GM12864 (cell line): Measurements from ENCODE around the gene MCM3AP.

ENCODE experiments used
- DNase-seq: peaks from one replicate; pipeline ENCODE4 v3.0.0-alpha.2; 2011; ENCODE audit warnings: low read depth
- H3K4me3 ChIP-seq: 2 replicates; pipeline ENCODE4 v1.5.1; 2011; ENCODE audit warnings: mild to moderate bottlenecking, low read depth, low read length, control low read depth
- TF ChIP-seq, protein P1 (sequence below): IDR thresholded peaks from 2 replicates; pipeline ENCODE4 v1.5.1; 2011; ENCODE audit warnings: low read depth, mild to moderate bottlenecking, moderate library complexity, low read length, control low read depth, inconsistent platforms; ENCODE audit errors: missing control alignments

Gene MCM3AP

DNA sequence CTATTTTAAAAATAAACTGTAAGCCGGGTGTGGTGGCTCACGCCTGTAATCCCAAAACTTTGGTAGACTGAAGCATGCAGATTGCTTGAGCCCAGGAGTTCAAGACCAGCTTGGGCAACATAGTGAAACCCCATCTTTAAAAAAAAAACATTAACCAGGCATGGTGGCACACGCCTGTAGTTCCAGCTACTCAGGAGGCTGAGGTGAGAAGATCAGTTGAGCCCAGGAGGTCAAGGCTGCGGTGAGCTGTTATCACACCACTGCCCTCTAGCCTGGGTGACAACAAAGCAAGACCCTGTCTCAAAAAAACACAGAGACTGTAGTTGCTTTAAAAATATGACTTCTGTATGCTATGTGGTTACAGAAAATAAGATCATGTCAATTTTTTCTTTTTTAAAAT is 32.6 kb downstream of the MCM3AP start:
- H3K4me3 ChIP-seq = no peak overlapping the region
- TF ChIP-seq, protein P1, sequence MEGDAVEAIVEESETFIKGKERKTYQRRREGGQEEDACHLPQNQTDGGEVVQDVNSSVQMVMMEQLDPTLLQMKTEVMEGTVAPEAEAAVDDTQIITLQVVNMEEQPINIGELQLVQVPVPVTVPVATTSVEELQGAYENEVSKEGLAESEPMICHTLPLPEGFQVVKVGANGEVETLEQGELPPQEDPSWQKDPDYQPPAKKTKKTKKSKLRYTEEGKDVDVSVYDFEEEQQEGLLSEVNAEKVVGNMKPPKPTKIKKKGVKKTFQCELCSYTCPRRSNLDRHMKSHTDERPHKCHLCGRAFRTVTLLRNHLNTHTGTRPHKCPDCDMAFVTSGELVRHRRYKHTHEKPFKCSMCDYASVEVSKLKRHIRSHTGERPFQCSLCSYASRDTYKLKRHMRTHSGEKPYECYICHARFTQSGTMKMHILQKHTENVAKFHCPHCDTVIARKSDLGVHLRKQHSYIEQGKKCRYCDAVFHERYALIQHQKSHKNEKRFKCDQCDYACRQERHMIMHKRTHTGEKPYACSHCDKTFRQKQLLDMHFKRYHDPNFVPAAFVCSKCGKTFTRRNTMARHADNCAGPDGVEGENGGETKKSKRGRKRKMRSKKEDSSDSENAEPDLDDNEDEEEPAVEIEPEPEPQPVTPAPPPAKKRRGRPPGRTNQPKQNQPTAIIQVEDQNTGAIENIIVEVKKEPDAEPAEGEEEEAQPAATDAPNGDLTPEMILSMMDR = no peak
- DNase-seq = no peak

DNA sequence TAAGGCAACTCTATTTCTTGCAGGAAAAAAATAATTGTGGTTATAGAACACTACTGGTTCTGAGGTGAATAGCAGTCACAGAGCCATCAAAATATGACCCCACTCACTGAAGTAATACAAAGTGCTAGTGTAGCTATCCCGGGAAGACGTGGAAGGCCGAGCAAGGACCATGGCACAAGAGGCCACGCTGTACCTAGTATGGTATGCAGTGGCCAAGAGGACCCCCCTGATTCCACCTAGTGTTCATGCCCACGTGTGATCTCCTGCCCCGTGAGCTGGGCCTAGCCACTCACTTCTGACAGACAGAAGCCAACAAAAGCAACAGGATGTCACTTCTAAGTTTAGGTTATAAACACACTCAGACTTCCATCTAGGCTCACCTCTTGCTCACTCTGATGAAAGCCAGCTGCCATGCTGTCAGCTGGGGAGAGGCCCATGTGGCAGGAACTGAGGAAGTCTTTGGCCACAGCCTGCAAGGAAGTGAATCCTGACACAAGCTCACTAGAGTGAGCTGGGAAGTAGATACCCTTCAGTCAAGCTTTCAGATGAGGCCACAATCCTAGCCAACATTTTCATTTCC is 35.2 kb downstream of the MCM3AP start:
- TF ChIP-seq, protein P1 = no peak
- H3K4me3 ChIP-seq = no peak overlapping the region
- no peak for DNase-seq

DNA sequence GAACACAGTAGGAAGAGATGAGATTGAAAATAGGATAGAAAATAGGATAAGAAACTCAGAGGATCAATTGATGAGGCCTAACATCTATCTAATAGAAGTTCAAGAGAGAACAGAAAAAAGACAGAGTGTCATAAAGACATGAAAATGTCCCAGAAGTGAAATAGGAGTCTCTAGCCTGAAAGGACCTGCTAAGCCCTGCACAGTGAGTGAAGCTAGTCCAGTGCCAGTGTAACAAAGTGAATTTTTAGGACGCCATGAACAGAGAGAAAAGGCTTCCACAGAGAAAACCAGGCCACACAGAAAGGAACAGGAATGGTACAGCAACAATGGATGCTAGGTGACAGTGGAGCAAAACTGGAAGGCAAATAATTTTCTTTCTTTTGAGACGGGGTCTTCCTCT is 36.6 kb downstream of the MCM3AP start:
- DNase-seq = no peak
- TF ChIP-seq, protein P1 = no peak

DNA sequence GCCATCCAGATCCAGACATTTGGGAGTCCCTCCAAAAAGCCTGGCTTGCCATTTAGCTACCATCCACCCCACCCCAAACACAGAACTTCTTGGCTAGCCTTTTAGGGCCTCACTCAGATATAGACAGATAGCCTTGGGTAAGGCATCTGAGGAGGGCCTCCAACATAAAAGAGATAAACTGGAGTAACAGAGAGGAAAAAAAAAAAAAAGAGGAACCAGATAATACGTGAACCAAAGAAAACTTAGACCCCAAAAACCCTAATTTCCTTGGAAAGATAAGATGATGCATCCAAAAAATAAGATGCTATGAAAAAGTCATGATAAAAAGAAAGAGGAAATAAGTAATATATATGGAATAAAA is 37.0 kb downstream of the MCM3AP start:
- DNase-seq = no peak
- no peak overlapping the region for H3K4me3 ChIP-seq
- TF ChIP-seq, protein P1 = no peak

More for the DNA sequence above, 36.6 kb downstream of the MCM3AP start:
- no peak overlapping the region for H3K4me3 ChIP-seq

DNA sequence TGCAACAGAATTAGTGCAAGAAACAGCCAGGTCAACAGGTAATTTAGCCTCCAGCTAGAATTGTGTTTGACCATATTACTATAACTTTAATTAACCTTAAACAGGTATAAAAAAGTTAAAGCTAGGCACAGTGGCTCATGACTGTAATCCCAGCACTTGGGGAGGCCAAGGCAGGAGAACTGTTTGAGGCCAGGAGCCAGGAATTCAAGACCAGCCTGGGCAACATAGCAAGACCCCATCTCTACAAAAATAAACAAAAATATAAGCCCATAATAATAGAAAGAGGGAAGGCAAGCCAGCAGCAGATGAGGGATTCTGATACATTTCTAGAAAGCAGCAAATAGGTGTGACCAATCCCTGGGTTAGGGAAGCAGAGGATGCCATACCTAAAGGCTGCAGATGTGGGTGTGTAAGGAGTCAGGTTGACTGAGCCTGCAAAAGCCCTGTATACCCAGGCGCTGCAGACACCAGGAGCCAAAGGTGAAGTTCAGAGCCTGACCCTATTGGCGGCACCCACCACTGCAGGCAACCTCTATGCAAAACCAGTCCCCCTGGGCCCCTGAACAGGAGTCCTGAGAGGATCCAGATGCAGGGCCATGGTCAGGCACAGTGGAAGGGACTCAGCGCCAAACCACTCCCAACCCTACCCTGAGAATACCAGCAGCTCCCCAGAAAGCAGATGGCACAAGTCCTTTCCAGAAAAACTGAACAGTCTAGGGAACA is 37.6 kb downstream of the MCM3AP start:
- TF ChIP-seq, protein P1 = no peak
- H3K4me3 ChIP-seq = no peak overlapping the region
- DNase-seq = no peak

DNA sequence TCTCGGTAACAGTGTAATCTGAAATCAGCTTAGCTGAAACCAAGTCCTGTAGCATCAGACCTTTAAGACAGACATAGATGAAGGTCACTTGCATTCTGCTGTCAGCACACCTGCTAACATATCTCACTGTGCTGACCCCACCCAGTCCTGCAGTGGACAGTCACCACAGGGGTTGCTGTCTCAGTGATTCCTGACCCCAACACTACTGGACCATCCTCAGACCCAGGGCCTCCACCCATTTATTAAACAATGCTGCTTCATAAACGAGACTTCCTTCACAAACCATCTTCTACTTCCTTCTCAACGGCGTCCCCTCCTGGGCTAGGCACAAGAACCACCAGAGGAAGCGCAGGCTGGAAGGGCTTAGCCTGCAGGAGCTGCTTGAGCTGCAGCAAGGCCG is 39.1 kb downstream of the MCM3AP start:
- H3K4me3 ChIP-seq = no peak overlapping the region
- TF ChIP-seq, protein P1 = no peak
- no peak for DNase-seq
